Stimulated activated CD4-positive, alpha-beta T cell treated with anti-CD3 and anti-CD28 coated beads, TNF-alpha, amount 100 ng/mL, for 24 hours (primary cell): Measurements from ENCODE around the gene ETS1.
A peak's percentile ranks its signal among the peaks of the same experiment; 100 is the strongest.

ENCODE experiments used
- DNase-seq, 3 experiments: peaks; one replicate each; pipeline ENCODE4 v3.0.0-alpha.2; 2020; ENCODE audit warnings: low read depth in 3 of 3

Gene ETS1

DNA sequence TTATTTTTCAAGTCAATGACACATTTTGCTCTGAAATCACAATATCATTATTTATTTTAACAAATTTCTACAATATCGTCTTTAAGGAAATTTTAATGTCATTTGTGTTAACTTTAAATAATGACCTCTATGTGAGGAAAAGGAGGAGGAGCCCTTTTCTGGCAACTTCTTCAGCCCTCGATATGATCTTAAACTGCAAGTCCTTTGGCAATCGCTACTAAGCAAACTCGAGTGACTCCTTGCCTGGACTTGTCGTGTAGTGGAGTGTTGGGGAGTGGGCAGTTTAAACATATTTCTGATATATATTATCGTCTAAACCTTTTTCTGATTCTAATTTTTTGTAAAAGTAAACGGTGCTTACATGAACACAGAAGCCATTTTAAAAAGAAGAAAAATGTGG lies 16.7 kb downstream of the ETS1 start:
- no peak for DNase-seq

DNA sequence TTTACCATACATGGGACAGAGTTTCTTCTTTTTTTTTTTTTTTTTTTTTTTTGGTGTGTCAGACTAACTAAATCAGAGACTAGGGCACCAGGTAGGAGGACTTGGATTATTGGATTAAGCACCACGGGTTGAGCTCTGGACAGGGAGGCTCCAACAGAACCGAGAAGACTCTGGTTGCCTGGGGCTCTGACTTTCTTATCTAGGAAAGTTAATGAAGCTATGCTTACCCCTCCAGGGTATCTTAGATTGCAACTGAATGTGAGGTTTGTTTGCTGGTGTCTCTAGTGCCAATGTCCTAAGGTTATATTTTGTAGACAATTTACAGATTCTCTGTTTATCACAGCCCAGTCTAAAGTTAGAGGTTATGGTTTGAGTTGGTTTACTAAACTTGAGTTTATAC lies 18.1 kb downstream of the ETS1 start:
- DNase-seq: no peak

DNA sequence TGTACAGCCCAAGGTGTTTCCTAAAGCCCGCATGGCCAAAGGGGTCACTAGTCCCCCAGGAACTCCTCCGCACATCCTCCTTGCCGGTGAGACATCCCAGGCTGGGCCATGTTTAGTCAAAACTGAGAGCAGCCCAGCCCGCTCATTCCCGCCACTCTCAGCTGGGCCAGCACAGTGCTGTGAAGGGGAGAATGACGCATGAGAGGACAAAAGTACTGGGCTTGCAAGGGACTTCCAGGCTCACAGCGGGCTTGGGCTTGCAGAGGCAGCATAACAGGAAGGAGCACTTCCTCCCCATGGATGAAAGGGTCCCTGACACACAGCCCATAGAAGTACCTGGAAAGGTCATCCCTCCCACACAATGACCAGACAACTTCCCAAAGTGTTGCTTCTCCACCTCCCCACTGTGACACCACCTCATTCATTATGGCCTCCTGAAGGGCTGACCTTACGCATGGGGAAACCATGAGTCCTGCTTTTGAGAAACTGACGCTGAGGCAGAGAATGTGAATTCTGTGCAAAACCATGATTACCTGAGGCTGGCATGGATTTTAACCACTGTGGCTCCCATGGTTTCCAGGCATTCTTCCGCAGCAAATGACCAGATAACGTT lies 19.1 kb downstream of the ETS1 start:
- DNase-seq: no peak

DNA sequence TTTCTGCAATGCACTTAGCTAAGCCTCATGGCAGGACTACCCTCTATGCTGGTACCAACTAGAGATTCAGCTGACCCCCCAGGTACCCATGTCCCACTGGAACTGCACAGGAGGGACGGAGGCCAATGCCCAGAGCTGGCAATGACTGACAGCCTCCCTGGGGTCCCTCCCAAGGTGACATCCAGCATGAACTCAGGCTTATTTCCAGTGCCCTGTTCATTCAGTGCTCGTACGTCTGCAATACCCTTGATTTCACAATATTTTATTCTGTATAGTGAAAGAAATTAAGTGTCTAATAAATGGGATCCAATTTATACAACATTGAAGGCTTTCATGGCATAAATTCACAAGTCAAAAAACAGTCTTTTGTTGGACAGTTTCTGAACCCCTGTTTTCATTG lies 20.2 kb downstream of the ETS1 start:
- no peak for DNase-seq

DNA sequence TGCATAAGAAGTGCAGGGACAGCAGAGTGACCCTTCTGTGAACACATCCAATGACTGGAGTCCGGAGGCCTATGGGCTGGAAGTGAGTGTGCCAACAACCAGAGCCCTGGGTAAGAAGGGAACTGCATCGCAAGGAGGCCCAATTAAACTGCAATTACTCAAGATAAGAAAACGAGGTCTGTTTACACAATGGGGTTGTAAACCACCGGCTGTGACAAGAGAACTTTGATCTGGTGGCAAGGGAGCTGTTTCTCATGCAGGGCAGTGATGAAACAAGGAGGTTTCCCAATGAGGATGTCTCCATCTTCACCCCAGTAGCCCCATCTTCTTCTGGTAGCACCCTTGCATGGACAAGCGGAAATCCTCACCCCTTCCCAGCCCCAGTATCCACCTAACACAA lies 21.5 kb downstream of the ETS1 start:
- no peak for DNase-seq

DNA sequence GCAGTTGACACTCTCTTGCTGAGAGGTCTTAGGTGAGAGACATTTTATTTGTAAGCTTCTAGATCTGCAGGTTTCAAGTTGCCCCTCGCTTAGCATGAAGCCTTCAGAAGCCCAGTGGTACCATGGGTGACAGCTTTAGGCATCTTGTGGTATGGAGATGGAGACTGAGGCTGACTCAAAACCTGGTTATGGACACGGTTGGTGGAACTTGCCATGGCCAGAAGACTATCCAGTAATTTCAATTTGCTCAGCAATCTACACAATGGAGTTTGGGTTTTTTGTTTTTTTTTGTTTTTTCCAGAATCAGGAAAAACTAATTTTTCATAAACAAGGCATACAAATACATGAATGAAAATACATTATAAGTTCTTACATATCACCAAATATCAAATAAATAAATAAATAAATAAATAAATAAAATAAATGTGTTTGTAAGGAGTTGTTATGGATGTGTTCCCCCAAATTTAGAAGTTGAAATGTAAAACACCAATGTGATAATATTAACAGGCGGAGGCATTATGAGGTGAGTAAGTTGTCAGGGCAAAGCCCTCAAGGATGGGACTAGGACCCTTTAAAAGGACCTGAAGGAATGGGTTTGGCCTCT lies 22.6 kb downstream of the ETS1 start:
- no peak for DNase-seq

DNA sequence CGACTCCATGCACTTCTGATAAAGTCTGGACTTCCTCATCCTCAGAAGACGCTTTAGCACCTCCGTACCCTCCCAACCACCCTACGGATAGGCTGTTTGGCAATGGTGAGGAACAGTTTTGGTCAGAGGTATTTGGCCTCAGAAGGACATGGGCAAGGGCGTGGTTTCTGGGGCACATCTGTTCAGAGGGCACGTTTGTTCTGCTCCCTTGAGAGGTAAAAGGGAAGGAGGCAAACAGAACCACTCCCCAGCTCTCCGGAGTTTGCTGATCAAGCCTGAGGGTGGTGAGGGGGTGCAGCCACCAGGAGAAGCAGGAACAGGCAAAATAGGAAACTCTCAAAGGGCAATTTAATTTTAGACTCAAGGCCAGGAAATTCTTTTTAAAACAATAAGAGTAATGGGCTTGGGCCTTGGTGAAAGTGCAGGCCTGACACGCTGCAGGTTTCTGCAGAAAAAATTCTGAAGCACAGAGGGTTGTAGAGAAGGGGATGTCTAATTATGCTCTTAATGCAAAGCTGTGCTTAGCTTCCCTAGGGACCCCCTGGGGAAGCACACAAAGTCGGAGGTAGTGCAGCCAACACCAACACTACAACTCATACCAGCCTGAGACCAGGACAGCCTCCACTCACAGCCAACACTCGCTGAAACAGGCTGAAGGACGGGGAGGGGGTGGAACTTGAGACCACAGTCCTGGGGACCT lies 23.3 kb downstream of the ETS1 start:
- DNase-seq: no peak

DNA sequence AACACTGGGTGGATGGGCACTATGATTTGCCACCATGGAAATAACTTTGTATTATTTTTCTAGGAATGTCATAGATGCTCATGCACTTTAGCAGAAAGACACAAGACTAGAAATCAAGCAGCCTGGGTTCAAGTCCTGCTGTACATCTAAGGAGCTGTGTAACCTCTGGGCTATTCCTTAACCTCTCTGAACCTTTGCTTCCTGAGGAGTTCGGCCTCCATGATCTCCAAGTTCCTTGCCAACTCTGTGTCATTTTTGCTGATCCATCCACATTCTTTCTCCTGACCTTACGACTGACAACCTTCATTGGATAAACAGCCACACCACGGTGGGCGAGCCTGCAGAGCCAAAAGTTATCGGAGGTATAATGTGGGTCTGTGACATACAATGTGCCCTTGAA lies 24.1 kb downstream of the ETS1 start:
- DNase-seq: no peak

DNA sequence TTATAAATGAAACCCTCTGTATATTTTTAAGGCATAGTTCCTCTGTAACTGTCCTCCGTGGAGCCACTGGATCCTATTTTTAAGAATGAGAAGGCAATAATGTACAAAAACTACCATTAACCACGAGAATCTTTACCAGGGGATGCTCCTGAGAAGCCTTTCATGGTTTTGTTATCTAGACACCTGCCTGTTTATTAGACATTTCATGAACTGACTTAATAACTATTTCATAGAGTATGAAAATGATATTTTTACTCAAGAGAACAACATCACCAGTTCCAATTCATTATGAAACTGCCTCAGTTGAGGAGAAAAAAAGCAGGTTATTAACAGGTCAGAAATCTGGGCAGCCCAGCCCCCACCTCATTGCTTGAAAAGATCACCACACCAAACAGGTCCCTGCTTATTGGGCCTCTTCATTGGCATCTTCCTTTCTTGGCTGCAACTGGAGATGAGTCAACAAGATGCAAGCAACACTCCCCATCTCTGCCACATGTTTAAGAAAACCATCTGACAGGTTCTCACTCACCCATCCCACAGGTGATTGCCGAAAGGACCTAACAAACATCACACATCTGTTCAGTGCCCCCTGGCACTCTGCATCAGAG lies 27.8 kb downstream of the ETS1 start:
- DNase-seq: no peak

DNA sequence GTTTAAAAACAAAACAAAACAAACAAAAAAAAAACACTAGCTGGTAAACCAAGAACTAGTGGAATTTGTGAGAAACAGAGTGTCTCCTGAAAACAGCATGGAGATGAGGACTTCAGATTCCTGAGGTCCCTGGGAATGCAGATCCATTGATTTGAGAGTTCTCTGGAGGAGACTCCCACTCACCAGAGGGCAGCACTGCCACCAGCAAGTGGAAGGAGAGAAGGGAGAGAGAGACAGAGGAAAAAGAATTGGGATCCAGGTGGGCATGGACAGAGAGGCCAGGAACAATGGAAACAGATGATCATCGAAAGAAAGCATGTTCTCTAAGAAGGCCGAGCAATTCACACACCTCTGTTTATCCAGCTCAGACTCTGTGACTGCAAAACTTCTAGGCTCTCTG lies 31.8 kb downstream of the ETS1 start:
- DNase-seq: no peak

DNA sequence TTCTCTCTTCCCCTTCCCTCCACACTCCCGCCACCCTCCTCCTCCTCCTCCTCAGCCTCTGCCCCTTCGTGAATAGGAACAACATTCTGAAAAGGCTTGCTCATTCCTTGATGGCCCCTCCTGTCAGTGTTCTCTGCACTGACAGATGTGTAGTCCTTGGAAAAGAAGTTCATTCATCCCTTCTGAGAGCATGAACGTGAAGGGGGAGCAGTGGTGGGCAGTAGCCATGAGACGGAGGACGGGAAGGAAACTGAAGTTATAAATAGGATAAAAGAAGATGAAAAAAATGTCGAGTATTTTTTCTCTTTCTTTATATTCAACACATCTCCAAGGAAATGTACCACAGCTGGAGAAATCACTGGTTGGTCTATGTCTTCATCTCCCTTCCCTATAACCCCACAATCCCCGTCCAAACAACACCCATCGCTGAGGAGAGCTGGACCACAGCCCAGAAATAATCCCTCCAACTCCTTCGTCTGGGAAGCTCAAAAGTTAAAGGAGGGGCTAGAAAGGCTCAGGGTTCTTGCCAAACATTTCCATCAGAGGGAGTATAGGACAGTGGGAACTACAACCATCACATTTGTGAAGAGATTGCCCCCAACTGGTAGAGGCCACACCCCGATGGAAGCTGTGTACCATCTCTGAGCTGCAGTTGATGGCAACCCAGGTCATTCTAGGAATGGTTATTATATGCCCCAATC lies 33.5 kb downstream of the ETS1 start:
- no peak for DNase-seq

DNA sequence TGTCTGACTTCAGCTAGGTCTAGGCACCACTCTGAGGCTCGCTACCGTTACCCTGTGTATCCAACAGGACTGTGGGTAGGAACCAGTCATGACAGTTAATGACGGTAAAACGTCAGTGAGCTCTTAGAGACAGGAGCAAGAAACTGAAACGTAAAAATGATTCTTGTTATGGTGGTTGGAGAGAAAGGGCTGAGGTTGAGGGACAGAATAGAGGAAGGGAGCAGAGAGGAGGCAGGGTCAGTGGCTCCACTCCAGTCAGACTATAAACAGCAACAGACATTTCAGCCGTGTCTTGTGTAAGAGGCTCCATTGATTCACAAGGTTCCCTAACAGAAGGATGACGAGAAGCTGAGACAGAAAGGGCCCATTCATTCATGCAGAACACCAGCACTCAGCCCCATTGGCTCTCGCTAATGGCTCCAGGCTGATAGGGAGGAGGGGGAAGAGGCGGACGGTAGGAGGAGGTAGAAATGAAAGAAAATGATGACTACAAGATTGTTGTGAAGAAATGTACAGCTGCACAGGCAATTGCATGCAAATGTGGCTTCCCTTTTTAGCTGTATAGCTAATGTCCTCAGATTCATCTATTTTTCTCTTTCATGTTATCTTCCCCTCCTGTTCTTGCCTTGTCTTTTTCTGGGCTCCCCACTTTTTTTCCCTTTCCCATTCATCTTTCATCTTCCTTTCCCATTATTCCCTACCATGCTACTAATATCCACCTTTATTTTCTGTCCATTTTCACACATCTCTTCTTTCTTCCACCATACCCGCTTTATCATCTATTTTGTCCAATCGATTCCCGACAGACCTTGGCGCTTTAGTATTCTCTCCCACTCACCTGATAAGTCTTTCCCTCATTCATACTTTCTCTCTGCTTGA lies 34.3 kb downstream of the ETS1 start:
- DNase-seq: peak in 1 of 3 experiments; percentile 24

DNA sequence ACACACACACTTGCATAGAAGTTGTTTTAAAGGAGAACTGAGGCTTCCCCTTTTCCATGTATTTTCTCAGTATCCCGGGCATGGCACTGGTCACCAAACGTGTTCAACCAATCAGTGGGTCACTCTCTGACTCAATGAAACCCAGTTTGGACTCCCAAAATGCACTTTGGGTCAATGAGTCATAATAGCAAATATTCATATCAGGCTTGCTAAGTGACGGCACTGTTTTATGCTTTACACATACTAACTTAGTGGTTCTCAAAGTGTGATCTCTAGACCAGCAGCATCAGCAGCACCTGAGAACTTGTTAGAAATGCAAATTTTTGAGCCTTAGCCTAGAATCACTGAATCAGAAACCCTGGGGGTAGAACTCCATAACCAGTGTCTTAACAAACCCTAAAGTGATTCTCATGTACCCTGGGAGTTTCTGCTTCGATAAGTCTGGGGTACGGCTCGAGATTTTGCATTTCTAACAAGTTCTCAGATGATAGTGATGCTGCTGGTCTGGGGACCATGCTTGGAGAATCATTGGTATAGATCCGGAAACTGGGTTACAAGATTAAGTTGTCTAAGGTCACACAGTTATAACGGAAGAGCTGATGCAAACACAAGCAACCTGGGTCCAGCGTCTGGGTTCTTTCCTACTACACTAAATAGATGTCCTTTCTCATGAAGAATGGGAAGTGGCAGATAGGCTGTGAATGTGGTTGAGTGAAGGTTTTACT lies 35.6 kb downstream of the ETS1 start:
- peak in 1 of 3 experiments; percentile 25 for DNase-seq

DNA sequence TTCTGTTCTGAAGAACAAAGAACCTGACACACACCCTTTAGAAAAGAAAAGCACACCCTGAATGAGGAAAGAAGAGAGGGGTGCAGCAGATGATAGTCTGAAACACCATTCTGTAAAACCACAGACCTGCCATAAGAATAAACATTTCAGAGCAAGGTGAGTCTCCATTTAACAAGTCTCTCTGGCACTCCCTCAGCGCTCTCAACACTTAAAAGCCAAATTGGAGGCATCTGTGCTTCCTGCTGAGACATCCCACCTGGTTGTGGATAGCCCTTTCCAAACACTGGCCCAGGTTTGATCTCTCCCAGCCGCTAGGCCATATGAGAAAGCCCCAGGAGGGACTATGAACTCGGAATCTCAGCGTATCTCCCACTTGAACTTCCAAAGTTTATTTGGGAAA lies 36.3 kb downstream of the ETS1 start:
- no peak for DNase-seq

DNA sequence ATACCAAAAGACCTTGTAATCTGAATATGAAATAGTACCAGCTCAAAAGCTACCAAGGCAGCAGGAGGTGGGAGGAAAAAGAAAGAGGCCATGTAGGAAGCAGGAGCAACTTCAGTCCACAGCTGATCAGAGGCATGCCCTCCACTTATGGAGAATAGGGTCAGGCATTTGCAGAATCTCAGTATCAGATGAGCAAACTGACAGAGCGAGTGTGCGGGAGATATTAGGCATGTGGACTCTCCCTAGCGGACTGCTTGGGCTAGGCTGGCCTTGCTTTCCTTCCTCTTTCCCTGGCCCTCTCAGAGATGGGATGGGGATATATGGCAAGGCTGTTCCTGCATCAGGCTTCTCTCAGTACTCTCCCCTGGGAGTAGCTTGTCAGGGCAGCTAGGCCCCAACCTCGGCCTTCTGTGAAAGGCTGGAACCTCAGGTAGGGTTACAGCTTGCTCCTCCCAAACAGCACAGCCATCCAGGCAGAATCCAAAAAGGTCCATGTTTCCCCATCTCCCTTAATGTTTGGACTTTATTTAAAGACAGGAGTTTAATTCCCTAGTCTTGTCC lies 37.0 kb downstream of the ETS1 start:
- DNase-seq: no peak

DNA sequence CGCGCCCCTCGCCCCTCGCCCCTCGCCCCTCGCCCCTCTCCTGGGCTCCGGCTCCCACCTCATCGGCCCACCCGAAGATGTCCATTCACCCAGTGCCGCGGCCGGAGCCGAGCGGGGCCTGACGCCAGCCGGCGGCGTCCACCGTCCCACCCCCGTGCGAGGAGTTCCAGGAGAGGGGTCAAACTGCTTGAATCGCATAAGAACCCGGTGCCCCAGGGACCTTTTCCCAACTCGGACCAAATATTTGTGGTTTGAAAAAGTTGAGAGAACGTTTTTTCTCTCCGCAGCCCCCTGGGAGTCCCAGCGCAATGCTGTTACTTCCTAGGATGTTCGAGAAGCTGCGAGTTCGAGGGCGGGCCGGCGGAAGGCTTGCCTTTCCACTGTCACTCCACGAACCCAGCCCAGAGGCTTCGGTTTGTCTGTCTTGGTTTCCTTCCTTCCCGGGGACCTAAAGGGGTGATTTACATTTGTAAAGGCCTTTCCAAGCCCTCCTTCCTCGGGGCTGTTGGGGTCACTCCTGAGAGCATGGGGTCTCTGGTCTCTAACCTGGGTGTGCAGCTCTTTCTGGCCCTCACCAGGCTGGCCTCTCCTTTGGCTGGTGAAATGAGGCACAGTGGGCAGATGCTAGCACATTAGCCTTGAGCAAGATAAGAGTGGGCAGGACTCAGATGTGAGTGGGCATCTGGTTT lies 38.0 kb downstream of the ETS1 start:
- no peak for DNase-seq

DNA sequence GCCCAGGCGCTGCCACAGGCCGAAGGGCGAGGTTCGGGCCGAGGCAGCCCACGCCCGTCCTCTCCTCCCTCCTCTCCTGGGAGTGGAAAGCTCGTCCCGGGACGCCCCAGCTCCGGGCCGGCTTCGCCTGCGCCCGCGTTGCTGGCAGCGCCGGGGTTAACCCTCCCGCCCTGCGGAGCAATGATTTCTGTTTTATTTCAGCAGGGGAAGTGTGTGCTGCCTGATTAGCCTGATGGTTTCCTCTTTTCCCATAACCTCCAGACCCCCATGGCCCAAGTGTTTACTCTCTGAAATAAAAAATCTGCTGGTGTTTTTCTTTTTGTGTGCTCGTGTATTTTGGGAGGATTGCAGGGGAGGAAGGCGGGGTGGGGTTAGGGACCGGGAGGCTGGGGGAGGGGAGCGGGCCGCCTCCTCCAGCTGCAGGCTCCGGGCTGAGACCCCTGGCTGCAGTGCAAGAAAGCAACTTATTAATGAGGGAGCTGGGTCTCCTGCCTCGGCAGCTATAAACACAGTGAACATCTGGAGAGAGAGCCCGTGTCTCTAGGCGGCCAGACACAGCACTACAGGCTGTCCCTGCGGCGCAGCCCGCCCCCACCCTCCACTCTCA lies 38.6 kb downstream of the ETS1 start:
- peak in 1 of 3 experiments; percentile 25 for DNase-seq

DNA sequence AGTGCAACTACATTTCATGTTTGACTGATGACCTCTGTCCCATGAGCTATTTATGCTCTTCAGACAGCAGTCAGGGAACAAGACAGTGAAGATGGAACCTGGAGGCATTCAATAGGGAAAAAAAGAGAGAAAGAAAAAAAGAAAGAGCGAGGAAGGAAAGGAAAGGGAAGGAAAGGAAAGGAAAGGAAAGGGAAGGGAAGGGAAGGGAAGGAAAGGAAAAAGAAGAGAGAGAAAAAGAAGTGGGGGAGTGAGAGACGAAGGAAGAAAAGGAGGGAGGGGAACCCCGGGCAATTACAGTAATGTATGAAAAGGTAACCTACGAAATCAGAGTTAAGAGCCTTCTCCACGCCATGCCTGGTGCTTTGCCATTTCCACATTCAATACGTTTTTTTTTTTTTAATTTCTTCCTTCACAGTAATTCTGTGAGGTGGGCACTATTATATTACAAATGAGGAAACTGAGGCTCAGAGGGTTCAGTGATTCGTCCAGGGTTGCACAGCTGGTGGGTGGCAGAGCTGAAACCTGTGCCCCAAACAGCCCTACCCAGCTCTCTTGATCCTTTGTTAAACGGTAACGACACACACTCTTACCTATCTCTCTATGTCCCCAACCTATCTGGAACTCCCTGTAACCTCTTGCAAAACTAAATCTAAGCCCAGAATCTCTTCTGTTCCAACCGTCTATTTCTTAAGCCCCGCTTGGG lies 39.3 kb downstream of the ETS1 start:
- no peak for DNase-seq

DNA sequence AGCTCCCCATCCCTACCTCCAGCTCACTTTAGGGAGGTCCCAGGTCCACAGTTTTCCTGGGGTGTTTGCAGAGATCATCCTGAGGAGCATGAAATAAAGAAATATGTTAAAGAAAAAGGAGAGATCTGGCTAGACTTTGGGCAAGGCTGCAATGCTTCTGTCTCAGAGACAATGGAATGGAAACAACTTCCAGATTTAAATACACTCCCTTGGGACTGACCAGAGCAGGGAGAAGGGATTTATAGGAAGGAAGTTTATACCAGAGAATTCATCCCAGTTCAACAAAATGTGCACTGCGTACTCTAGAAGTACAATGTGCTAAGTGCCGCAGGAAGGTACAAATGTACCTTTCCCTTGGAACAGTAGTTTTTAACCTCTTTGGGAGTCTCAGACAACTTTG lies 40.4 kb downstream of the ETS1 start:
- DNase-seq: no peak
